CD4-positive, alpha-beta T cell (primary cell): ENCODE results near the gene BIN2. TPM values are rescaled to one million over a fixed set of nuclear protein-coding genes. Genes with fewer than 3 reads are reported as not detected.

ENCODE experiments used
- ATAC-seq: fragments of 200-7000 bp; cut with Tn5 transposase; one replicate; pipeline ENCODE4 v1.10.0; 2022; ENCODE audit warnings: mild to moderate bottlenecking; ENCODE audit not compliant: poor library complexity
- CTCF ChIA-PET: fragments of 350-600 bp; sonication (Branson Sonifier 250); formaldehyde crosslinking; loops from one replicate; lab custom pipeline; 2021; ENCODE audit warnings: antibody characterized with exemption, inconsistent platforms; lab: Charles Lee
- POLR2A ChIA-PET: fragments of 350-600 bp; sonication (Branson Sonifier 250); formaldehyde crosslinking; loops from one replicate; lab custom pipeline; 2021; ENCODE audit warnings: antibody characterized with exemption, inconsistent platforms; lab: Charles Lee
- DNase-seq, 14 experiments: peaks; one replicate each; pipeline ENCODE4 v3.0.0-alpha.2; 2013 to 2020; ENCODE audit warnings: mixed read lengths in 2 of 14
- H3K27ac ChIP-seq, 2 donors: one replicate each; pipeline versions ENCODE4 v1.5.1 to v1.7.0; 2013; ENCODE audit warnings: low read length in 2 of 2, low read depth in 1 of 2, mild to moderate bottlenecking in 1 of 2
- H3K27me3 ChIP-seq, 2 experiments: 1 replicate in 1 of 2; 2 replicates in 1 of 2; pipeline versions ENCODE4 v1.6.1 to v1.7.0; 2013; ENCODE audit warnings: low read length in 2 of 2, control low read depth in 1 of 2, mild to moderate bottlenecking in 1 of 2, moderate library complexity in 1 of 2; ENCODE audit not compliant: insufficient read depth in 2 of 2, control insufficient read depth in 1 of 2
- H3K36me3 ChIP-seq: one replicate; pipeline ENCODE4 v1.6.1; 2013; ENCODE audit warnings: low read length, control low read depth; ENCODE audit not compliant: insufficient read depth
- H3K4me1 ChIP-seq: one replicate; pipeline ENCODE4 v1.6.1; 2013; ENCODE audit warnings: low read length, control low read depth; ENCODE audit not compliant: insufficient read depth
- H3K4me3 ChIP-seq: one replicate; pipeline ENCODE4 v1.5.1; 2013; ENCODE audit warnings: mild to moderate bottlenecking, low read length, moderate library complexity
- H3K9me3 ChIP-seq, 2 experiments: 1 replicate in 1 of 2; 2 replicates in 1 of 2; pipeline versions ENCODE4 v1.6.1 to v1.7.0; 2013; ENCODE audit warnings: low read length in 2 of 2, mild to moderate bottlenecking in 2 of 2, control low read depth in 1 of 2, moderate library complexity in 1 of 2; ENCODE audit not compliant: control insufficient read depth in 1 of 2, insufficient read depth in 1 of 2
- H3K27ac Mint-ChIP-seq: one replicate; pipeline ENCODE4 v1.8.0; 2020; ENCODE audit warnings: mixed read lengths
- H3K27me3 Mint-ChIP-seq: one replicate; pipeline ENCODE4 v1.8.0; 2021; ENCODE audit warnings: mixed read lengths
- H3K36me3 Mint-ChIP-seq: one replicate; pipeline ENCODE4 v1.8.0; 2021; ENCODE audit warnings: low read depth, mixed read lengths
- H3K4me1 Mint-ChIP-seq: one replicate; pipeline ENCODE4 v1.8.0; 2021; ENCODE audit warnings: low read depth, mixed read lengths
- H3K4me3 Mint-ChIP-seq: one replicate; pipeline ENCODE4 v1.8.0; 2020; ENCODE audit warnings: mild to moderate bottlenecking, mixed read lengths
- H3K9me3 Mint-ChIP-seq: one replicate; pipeline ENCODE4 v1.8.0; 2020; ENCODE audit warnings: mixed read lengths
- intact Hi-C, 2 experiments: fragments of 100-400 bp; cut with DNase I in 1 of 2; cut with micrococcal nuclease in 1 of 2; formaldehyde crosslinking; loops; one replicate each; pipeline versions ENCODE4 v1.15.1 to v1.9.0; 2023 to 2025; cut with DNase I, micrococcal nuclease
- total RNA-seq, 174 experiments: library from RNA in 2 of 174; stranded (reverse) in 2 of 174; gene quantifications; one replicate each; pipeline ENCODE4 v1.2.3 and lab custom pipeline; 2021 to 2026
- TF ChIP-seq, protein P1 (sequence below): fragments of 200-600 bp; IDR thresholded peaks from one replicate; pipeline ENCODE4 v1.8.0; 2022; ENCODE audit warnings: antibody characterized with exemption, mild to moderate bottlenecking

BIN2 gene
- total RNA-seq, 2 experiments from 2014 or later, result 127 to 138 TPM

DNA sequence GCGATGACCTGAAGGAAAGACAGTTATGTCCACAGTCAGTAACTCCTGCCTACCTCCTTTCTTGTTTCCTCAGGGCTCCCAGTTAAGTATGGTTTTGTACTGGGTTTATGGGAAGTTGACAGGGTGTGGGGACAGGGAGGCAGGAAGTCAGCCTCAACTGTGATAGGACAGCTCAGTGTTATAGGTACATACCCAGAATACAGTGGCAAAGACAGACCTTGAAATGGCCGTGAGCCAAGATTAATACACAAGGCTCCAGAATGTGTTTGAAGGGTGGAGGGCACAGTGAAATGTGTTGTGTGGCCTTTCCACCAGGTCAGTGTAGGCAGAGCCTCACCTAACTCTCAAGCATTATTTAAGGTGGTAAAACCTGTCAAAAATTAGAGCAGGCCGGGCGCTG, 4.6 kb upstream of the BIN2 start:
- Mint-ChIP-seq H3K27me3 (no peaks in the 10 kb centered on the region), H3K9me3 (no peaks in the 10 kb centered on the region), H3K36me3 (peaks cover 2% of the 10 kb centered on the region), H3K4me1 (peaks cover 64% of the 10 kb centered on the region), H3K4me3 (peak overlapping the region; percentile 65), H3K27ac (peak overlapping the region; percentile 87)
- H3K27ac ChIP-seq, result peak overlapping the region; percentile 36 to 62
- POLR2A ChIA-PET, result interaction anchor here (2.7 kb wide), 1 partner anchor 10 kb away, joined by 13 read pairs; no protein-coding TSS in a partner anchor
- ATAC-seq (no peak), DNase-seq (peak in 2 of 14 experiments; percentile 22 to 26)
- TF ChIP-seq, protein P1, sequence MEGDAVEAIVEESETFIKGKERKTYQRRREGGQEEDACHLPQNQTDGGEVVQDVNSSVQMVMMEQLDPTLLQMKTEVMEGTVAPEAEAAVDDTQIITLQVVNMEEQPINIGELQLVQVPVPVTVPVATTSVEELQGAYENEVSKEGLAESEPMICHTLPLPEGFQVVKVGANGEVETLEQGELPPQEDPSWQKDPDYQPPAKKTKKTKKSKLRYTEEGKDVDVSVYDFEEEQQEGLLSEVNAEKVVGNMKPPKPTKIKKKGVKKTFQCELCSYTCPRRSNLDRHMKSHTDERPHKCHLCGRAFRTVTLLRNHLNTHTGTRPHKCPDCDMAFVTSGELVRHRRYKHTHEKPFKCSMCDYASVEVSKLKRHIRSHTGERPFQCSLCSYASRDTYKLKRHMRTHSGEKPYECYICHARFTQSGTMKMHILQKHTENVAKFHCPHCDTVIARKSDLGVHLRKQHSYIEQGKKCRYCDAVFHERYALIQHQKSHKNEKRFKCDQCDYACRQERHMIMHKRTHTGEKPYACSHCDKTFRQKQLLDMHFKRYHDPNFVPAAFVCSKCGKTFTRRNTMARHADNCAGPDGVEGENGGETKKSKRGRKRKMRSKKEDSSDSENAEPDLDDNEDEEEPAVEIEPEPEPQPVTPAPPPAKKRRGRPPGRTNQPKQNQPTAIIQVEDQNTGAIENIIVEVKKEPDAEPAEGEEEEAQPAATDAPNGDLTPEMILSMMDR, result no peak
- H3K36me3 ChIP-seq, result no peaks in the 10 kb centered on the region
- no peak overlapping the region for H3K4me3 ChIP-seq
- H3K4me1 ChIP-seq, result peaks cover 71% of the 10 kb centered on the region
- CTCF ChIA-PET, result no interaction called here
- peaks cover 0 to 5% of the 10 kb centered on the region in 2 experiments for H3K9me3 ChIP-seq
- no peaks in the 10 kb centered on the region for H3K27me3 ChIP-seq
- intact Hi-C loops, result no loop called here

DNA sequence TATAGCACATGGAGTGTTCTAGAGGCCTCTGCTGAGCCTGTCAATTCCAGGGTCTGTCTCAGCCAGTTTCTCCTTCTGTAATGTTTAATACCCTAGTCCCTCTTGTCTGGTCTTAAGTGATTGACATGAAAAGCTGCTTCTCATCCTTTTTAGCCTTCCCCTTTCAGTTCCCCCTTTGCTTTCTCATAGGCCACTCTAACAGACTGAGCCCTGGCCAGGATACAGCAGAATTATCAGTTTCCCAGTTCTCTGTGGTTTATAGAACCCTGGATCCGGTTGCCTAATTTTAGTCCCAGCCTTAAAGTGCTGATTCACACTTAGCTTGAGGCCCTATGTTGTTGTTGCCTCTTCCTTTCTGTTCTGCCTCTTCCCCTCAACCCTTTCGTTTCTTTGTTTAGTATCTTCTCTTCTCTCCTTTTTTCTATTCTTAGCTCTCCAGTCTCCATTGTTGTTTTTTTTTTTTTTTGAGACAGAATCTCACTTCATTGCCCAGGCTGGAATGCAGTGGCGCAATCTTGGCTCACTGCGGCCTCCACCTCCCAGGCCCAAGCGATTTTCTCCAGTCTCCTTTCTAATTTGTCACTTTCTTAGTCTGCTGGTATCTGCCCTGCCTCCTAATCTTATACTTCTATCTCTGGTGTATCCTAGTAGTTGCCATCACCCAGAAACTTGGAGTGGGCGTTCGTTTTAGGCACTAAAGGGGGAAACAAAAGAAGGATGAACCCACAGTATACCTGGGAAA, 2.9 kb upstream of the BIN2 start:
- no peak for ATAC-seq
- TF ChIP-seq, protein P1, result no peak
- Mint-ChIP-seq H3K4me3 (peak overlapping the region; percentile 62), H3K4me1 (peaks cover 80% of the 10 kb centered on the region), H3K9me3 (no peaks in the 10 kb centered on the region), H3K27ac (peak overlapping the region; percentile 87), H3K27me3 (no peaks in the 10 kb centered on the region), H3K36me3 (peaks cover 19% of the 10 kb centered on the region)
- peak overlapping the region; percentile 25 to 48 for H3K27ac ChIP-seq
- intact Hi-C loops, result no loop called here
- POLR2A ChIA-PET, result interaction anchor here (0.6 to 2.7 kb wide), 7 partner anchors 8 to 108 kb away, joined by 3 to 13 read pairs (median 4); partner anchors contain the start of genes DAZAP2 and POU6F1
- peak in 4 of 14 experiments; percentile 12 to 67 (median 42) for DNase-seq
- H3K36me3 ChIP-seq, result peaks cover 9% of the 10 kb centered on the region
- no peak overlapping the region for H3K4me3 ChIP-seq
- peaks cover 0 to 5% of the 10 kb centered on the region in 2 experiments for H3K9me3 ChIP-seq
- CTCF ChIA-PET, result interaction anchor here (0.9 to 10.7 kb wide), 3 partner anchors 9 to 16 kb away, joined by 3 to 52 read pairs (median 5); no protein-coding TSS in a partner anchor
- no peaks in the 10 kb centered on the region for H3K27me3 ChIP-seq
- H3K4me1 ChIP-seq, result peaks cover 73% of the 10 kb centered on the region

DNA sequence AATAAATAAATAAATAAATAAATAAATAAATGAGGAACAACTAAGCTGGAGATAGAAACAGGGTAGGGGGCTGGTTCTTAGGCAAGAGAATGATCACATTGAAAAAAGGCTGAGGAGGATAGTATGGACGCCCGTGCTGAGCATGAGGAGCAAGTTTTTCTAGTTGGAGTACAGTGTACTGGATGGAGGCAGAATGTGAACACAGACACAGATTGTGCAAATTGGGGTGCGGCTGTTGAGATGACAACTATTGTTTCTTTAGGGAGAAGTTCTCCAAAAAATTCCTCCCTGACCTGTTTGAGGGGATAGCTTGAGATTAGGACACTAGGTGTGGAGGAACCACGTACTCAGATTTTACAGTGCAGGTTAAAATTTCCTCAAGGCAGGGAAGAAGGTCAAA, 979 bp upstream of the BIN2 start:
- DNase-seq (no peak), ATAC-seq (no peak)
- Histone ChIP-seq H3K9me3 (peaks cover 0 to 5% of the 10 kb centered on the region in 2 experiments), H3K27me3 (no peaks in the 10 kb centered on the region), H3K4me1 (peaks cover 84% of the 10 kb centered on the region), H3K4me3 (no peak overlapping the region), H3K36me3 (peaks cover 13% of the 10 kb centered on the region), H3K27ac (peak overlapping the region; percentile 3 to 51)
- ChIA-PET CTCF (interaction anchor here (10.7 kb wide), 1 partner anchor 17 kb away, joined by 52 read pairs; no protein-coding TSS in a partner anchor), POLR2A (interaction anchor here (1.8 to 7.9 kb wide), 3 partner anchors 16 to 86 kb away, joined by 11 to 66 read pairs (median 17); partner anchors contain the start of gene DAZAP2)
- Mint-ChIP-seq H3K4me1 (peaks cover 86% of the 10 kb centered on the region), H3K27ac (peak overlapping the region; percentile 87), H3K36me3 (peaks cover 36% of the 10 kb centered on the region), H3K4me3 (peak overlapping the region; percentile 88), H3K27me3 (no peaks in the 10 kb centered on the region), H3K9me3 (no peaks in the 10 kb centered on the region)
- TF ChIP-seq, protein P1, result no peak
- intact Hi-C loops, result no loop called here
